Vagina (tissue), 2 donors: ENCODE data around the gene HEYL.

Source experiments
- POLR2A ChIP-seq, 2 donors: fragments of 450-650 bp; IDR thresholded peaks; one replicate each; pipeline ENCODE4 v1.6.1; 2017; ENCODE audit warnings: antibody characterized with exemption in 2 of 2, mild to moderate bottlenecking in 2 of 2, moderate library complexity in 2 of 2
- TF ChIP-seq, protein P1 (sequence below), 3 experiments: fragments of 450-650 bp in 2 of 3; fragments of 200-600 bp in 1 of 3; sonication (generic) in 1 of 3; IDR thresholded peaks; one replicate each; pipeline ENCODE4 v1.5.1; 2017 to 2019; ENCODE audit warnings: antibody characterized with exemption in 3 of 3, mild to moderate bottlenecking in 2 of 3, moderate library complexity in 2 of 3

DNA sequence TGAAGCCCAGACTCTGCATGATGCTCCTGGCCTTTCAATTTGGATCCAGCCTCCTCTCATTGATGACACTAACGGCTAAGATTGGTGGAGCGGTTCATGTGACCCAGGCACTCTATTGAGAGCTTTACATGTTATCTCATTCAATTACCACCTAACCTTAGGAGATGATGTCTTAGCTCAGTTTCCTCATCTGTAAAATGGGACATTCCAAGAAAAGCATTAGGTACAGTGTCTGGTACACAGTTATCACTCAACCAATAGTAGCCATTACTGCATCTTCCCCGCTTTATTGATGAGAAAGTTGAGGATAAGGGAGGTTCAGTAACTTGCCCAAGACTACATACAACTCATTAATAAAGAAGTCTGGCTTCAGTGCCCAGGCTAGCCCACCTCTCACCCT is 17.0 kb downstream of the HEYL start:
- TF ChIP-seq, protein P1, sequence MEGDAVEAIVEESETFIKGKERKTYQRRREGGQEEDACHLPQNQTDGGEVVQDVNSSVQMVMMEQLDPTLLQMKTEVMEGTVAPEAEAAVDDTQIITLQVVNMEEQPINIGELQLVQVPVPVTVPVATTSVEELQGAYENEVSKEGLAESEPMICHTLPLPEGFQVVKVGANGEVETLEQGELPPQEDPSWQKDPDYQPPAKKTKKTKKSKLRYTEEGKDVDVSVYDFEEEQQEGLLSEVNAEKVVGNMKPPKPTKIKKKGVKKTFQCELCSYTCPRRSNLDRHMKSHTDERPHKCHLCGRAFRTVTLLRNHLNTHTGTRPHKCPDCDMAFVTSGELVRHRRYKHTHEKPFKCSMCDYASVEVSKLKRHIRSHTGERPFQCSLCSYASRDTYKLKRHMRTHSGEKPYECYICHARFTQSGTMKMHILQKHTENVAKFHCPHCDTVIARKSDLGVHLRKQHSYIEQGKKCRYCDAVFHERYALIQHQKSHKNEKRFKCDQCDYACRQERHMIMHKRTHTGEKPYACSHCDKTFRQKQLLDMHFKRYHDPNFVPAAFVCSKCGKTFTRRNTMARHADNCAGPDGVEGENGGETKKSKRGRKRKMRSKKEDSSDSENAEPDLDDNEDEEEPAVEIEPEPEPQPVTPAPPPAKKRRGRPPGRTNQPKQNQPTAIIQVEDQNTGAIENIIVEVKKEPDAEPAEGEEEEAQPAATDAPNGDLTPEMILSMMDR (IDR thresholded peaks at IDR 0.05) = no peak
- TF ChIP-seq POLR2A (IDR thresholded peaks at IDR 0.05) = no peak
